Ovary (tissue), 3 donors: Measurements from ENCODE around the gene CYP2S1.

Experiments
- CTCF ChIP-seq, 3 donors: fragments of 450-650 bp in 2 of 3; fragments of 200-600 bp in 1 of 3; IDR thresholded peaks; one replicate each; pipeline versions ENCODE4 v1.5.1 to v1.8.0; 2016 to 2022; ENCODE audit warnings: antibody characterized with exemption in 3 of 3, mild to moderate bottlenecking in 1 of 3
- EP300 ChIP-seq: sonication (generic); formaldehyde crosslinking; IDR thresholded peaks from one replicate; pipeline ENCODE4 v1.6.1; 2017; ENCODE audit warnings: antibody characterized with exemption
- POLR2A ChIP-seq: fragments of 450-650 bp; IDR thresholded peaks from one replicate; pipeline ENCODE4 v1.6.1; 2017; ENCODE audit warnings: antibody characterized with exemption, mild to moderate bottlenecking, moderate library complexity
- donor health status: DM: no; HTN: no; CAD: no.

GRCh38 chr19:41235480-41235879, 42.5 kb downstream of the CYP2S1 start:
- TF ChIP-seq POLR2A (no peak), CTCF (IDR thresholded peaks at IDR 0.05) (no peak), EP300 (no peak)
